ENCODE measurements around the gene TIFAB.
A peak's percentile ranks its signal among the peaks of the same experiment; 100 is the strongest.

Gene TIFAB

GRCh38 chr5:135438636-135439221, 13.4 kb downstream of the TIFAB start:
- no peak overlapping the region for H3K4me3 ChIP-seq (replicated peaks; ENCODE audit: low read depth, low read length)
- no peak for DNase-seq (ENCODE audit: low read depth)
- no peak for TF ChIP-seq CTCF (IDR thresholded peaks at IDR 0.05; ENCODE audit: low read length, missing control alignments)

- TF ChIP-seq CTCF (IDR thresholded peaks at IDR 0.05; ENCODE audit: low read length, missing control alignments): no peak
- DNase-seq (ENCODE audit: low read depth): peak; percentile 84
- H3K4me3 ChIP-seq (replicated peaks; ENCODE audit: low read depth, low read length): no peak overlapping the region
Observed at GRCh38 chr5:135437796-135438560, 14.2 kb downstream of the TIFAB start.

- no peak for TF ChIP-seq CTCF (IDR thresholded peaks at IDR 0.05; ENCODE audit: low read length, missing control alignments)
- H3K4me3 ChIP-seq (replicated peaks; ENCODE audit: low read depth, low read length): no peak overlapping the region
- DNase-seq (ENCODE audit: low read depth): no peak
Observed at GRCh38 chr5:135437422-135437795, 14.7 kb downstream of the TIFAB start.

- DNase-seq (ENCODE audit: low read depth): no peak
- H3K4me3 ChIP-seq (replicated peaks; ENCODE audit: low read depth, low read length): no peak overlapping the region
- TF ChIP-seq CTCF (IDR thresholded peaks at IDR 0.05; ENCODE audit: low read length, missing control alignments): no peak
Observed at GRCh38 chr5:135436951-135437418, 15.2 kb downstream of the TIFAB start.

GRCh38 chr5:135435467-135436330, 16.5 kb downstream of the TIFAB start:
- no peak for DNase-seq (ENCODE audit: low read depth)
- no peak for TF ChIP-seq CTCF (IDR thresholded peaks at IDR 0.05; ENCODE audit: low read length, missing control alignments)
- no peak overlapping the region for H3K4me3 ChIP-seq (replicated peaks; ENCODE audit: low read depth, low read length)

GRCh38 chr5:135434591-135435466, 17.3 kb downstream of the TIFAB start:
- DNase-seq (ENCODE audit: low read depth): no peak
- no peak for TF ChIP-seq CTCF (IDR thresholded peaks at IDR 0.05; ENCODE audit: low read length, missing control alignments)
- H3K4me3 ChIP-seq (replicated peaks; ENCODE audit: low read depth, low read length): no peak overlapping the region
